LNCaP clone FGC (cell line): ENCODE results near the gene IKZF4.

Experiments used
- DNase-seq: peaks from one replicate; pipeline ENCODE4 v3.0.0-alpha.2; 2011; ENCODE audit warnings: low read depth
- H3K4me3 ChIP-seq: 2 replicates; pipeline ENCODE4 v1.5.1; 2011; ENCODE audit warnings: mild to moderate bottlenecking, low read depth, low read length, control low read depth
- CTCF ChIP-seq: IDR thresholded peaks from 2 replicates; pipeline ENCODE4 v1.5.1; 2012; ENCODE audit warnings: mild to moderate bottlenecking; ENCODE audit not compliant: control insufficient read depth, insufficient read depth; ENCODE audit errors: extremely low read depth

IKZF4 gene

GRCh38 chr12:56020423-56021184, at the start of gene IKZF4:
TSS of gene IKZF4 (plus strand) at chr12:56021043. CDS start at chr12:56021494, 451 bp downstream.
- no peak for TF ChIP-seq CTCF
- H3K4me3 ChIP-seq: no peak within 1 kb of the TSS
- DNase-seq: no peak

- no peak for DNase-seq
- H3K4me3 ChIP-seq: peak overlapping the region; percentile 73
- TF ChIP-seq CTCF: no peak
Measured at GRCh38 chr12:55972042-55972441, 48.8 kb upstream of the IKZF4 start.

- no peak for DNase-seq
- no peak for TF ChIP-seq CTCF
- H3K4me3 ChIP-seq: peak overlapping the region; percentile 73
Measured at GRCh38 chr12:55972456-55972855, 48.4 kb upstream of the IKZF4 start.

GRCh38 chr12:55972911-55973598, 47.8 kb upstream of the IKZF4 start:
- no peak for DNase-seq
- H3K4me3 ChIP-seq: peak overlapping the region; percentile 73
- no peak for TF ChIP-seq CTCF

GRCh38 chr12:55973599-55974307, 47.1 kb upstream of the IKZF4 start, which contains the start of gene RAB5B:
TSS of gene RAB5B (plus strand) at chr12:55974078. CDS start at chr12:55986961, 12,883 bp downstream.
- peak within 1 kb of the TSS; percentile 93 for H3K4me3 ChIP-seq
- TF ChIP-seq CTCF: no peak
- DNase-seq: peak; percentile 100

GRCh38 chr12:55974308-55974730, 46.5 kb upstream of the IKZF4 start:
- TF ChIP-seq CTCF: no peak
- peak overlapping the region; percentile 93 for H3K4me3 ChIP-seq
- no peak for DNase-seq
